ENCODE results near the gene RPL10L.
A peak's percentile ranks its signal among the peaks of the same experiment; 100 is the strongest.

Gene RPL10L

DNA sequence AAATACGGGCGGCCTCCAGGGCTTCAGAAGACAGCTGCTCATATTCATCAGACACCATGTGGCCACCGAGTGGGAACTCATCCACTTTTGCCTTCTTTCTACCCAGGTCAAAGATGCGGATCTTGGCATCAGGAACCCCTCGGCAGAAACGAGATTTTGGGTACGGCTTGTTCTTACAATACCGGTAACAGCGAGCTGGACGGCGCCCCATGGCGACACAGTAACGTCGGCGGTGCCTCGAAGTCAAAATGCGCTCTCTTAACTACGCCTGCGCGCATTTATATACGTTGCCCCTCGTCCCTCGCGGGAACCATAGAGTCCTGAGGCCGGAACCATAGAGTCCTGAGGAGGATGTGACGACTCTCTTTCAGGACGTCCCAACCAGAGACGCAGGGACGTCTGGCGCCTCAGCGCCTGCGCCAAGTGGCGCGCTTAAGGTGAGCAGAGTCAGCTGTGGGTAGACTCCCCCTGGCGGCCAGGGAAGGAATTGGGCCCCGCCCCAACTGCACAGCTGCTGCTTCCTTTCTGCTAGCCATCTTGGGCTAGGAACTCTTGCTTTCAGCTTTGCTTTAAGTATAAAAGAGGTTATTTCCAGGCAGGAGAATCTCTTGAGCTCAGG is at the start of gene RPL10L:
TSS of gene RPL10L (minus strand) at position 256 of the 619 bp plus-strand sequence. CDS start at position 211, 45 bp downstream.
- no peak for DNase-seq (ENCODE audit: low spot score)

DNA sequence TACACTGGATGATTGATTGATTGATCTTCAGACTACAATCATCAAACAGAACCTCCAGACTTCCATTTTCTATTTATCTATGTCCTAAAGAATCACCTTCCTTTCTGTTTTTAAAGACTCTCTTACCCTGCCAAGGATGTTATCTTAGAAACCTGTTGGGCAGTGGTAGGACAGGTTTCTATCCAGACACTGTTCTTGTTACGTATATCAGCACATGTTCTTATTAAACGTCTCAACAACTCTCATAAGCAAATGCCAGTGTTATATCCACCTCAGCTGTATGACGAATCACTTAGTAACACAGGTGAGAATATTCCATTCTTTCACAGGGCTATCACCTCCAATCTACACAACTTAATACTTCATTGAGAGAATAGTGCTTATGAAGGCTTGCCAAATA is 40.2 kb upstream of the RPL10L start:
- DNase-seq (ENCODE audit: low spot score) = no peak

DNA sequence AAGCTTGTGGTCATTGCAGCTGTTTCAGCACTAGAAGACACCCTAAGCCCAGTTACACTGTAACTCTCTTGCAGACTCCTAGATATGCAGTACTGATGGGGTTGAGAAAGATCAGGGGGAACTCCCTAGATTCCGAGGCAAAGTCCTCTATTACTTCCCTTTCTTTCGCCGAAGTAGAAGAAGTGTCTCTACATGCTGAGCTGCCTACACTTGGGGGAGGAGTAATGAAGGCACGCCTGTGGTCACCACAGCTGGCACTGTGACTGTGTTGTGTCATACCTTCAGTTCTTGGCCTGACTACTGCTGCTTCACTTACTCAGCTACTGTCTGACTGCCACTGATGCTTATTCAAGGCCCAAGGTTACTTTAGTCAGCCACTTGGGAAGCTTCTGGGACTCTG is 35.1 kb upstream of the RPL10L start:
- no peak for DNase-seq (ENCODE audit: low spot score)

DNA sequence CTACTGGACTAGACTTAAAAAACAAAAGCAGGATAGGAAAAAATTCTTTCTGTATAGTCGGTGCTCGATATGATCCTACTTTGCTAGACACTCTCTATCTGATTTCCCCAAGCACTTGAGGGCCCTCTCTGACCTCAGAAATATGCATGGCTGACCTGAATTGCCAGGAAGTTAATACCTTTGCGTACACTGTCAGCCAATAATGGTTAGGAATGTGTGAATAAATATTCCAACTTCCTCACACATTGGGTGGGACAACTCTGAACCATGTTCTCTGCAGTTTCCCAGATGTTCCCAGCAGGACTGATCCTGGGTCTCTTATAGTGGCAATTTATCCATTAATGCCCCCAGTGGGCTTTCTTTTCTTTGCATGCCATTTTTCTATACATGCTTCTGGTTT is 20.5 kb upstream of the RPL10L start:
- DNase-seq (ENCODE audit: low spot score) = no peak

DNA sequence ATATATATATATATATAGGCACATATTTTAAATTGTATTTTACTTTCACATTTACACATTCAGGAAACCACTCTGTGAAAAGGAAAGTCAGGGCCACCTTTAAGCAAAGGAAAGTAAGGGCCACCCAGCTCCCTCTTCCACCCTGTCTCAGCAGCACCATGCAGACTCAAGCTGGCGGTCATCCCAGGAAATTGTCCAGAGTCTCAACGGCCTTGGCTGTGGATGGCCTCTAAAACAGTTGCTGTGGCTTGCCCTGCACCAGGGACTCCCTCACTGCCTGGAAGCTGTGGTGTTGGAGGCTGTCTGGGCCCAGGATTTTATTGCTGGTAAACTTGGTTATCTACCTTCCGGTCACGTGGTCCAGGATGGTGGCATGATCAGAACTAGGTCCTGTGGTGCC is 11.8 kb upstream of the RPL10L start:
- DNase-seq (ENCODE audit: low spot score) = no peak

DNA sequence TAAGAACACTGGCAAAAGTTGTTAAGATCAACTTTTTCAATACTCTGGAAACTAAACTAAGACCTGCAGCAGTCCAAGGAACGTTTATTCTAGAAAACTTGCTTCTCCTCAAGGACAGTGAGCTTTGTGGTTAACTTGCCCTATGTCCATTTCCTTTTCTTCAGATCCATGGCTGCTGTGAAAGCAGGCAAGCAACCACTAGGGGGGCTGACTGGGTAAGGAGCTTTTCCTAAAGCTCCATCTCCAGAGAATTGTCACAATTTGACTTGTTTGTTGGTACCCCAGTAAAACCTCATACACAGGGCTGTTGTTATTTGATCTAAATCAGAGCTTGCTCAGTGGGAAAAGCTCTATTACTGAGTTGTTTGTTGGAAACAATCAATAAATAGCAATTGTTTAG is 10.1 kb upstream of the RPL10L start:
- DNase-seq (ENCODE audit: low spot score) = no peak

DNA sequence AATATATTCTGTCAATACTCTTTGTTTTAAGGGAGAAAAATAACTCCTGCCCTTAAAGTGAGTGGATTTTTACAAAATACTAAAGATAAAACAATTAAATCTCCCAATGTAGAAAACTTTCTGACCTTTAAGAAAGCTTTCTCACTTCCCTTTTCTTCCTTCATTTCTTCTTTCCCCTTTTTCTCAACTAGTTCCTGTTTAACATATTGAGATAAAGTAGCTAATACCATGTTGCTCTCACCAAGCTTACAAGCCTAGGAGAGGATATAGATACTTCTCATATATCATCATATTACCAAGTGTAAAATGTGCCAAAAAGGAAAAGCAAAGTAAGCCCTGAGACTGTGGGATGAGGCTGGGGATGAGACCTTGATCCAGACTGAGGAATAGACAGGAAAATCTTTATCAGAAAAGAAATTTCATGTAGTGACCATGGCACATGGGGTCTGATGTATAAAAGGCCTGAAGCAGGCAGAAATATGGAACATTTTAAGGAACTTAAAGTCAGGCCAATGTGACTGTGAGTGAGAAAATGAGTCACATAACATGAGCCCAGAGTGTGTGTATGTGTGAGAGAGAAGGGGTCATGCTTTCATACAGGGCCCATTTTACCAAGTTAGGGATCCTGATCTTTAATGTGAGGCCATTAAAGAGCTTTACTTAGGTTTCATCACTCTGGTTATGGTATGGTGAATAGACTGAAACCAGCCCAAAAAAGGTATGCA is 1.6 kb upstream of the RPL10L start:
- no peak for DNase-seq (ENCODE audit: low spot score)

DNA sequence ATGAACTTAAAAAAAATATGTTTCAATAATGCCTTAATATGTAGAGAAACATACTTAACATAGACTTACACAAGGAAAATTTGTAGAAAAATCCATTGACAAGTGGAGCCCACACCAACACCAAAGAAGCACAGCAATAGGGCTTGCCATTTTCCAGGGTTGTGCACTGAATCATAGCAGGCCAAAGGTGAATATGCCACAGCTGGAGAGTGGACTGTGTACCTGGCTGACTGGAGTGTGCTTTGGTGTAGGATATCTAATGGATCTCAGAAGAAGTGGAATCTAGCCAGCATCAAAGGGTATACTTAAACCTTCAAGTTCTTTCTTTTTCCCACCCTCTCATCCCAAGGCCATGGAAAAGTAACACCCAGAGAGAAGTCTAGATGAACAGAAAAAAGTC is 4.8 kb downstream of the RPL10L start:
- DNase-seq (ENCODE audit: low spot score) = no peak

DNA sequence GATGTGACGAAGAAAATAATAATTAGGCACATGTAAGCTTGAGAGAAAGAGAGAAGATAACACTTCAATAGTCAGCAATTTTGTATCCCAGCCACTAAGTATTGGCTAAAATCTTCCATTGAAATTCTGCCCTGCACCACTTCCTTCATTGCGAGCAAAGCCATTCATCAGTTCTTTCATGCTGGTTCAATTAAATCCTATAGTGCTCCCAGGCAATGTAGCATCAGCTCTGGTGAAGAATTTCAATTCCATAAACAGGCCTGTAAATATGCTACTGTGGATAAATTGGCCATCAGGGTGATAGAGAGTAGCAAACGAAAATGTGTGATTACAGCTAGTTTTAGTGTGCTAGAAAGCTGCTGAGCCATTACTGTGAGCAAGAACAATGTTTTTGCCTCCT is 24.7 kb downstream of the RPL10L start:
- peak; percentile 0 for DNase-seq (ENCODE audit: low spot score)

Measured in cerebellar cortex (tissue), 1 donor.